ENCODE data around the gene KAZN.

The KAZN gene

GRCh38 chr1:15151871-15152270 is 553.4 kb downstream of the KAZN start:
- DNase-seq (ENCODE audit: low read depth) = no peak
- H3K4me3 ChIP-seq (ENCODE audit: low read depth, low read length) = no peak overlapping the region
- TF ChIP-seq, protein P1, sequence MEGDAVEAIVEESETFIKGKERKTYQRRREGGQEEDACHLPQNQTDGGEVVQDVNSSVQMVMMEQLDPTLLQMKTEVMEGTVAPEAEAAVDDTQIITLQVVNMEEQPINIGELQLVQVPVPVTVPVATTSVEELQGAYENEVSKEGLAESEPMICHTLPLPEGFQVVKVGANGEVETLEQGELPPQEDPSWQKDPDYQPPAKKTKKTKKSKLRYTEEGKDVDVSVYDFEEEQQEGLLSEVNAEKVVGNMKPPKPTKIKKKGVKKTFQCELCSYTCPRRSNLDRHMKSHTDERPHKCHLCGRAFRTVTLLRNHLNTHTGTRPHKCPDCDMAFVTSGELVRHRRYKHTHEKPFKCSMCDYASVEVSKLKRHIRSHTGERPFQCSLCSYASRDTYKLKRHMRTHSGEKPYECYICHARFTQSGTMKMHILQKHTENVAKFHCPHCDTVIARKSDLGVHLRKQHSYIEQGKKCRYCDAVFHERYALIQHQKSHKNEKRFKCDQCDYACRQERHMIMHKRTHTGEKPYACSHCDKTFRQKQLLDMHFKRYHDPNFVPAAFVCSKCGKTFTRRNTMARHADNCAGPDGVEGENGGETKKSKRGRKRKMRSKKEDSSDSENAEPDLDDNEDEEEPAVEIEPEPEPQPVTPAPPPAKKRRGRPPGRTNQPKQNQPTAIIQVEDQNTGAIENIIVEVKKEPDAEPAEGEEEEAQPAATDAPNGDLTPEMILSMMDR (IDR thresholded peaks at IDR 0.05; ENCODE audit: low read depth, low read length, missing control alignments) = no peak

GRCh38 chr1:15152318-15153183 is 554.1 kb downstream of the KAZN start:
- no peak overlapping the region for H3K4me3 ChIP-seq (ENCODE audit: low read depth, low read length)
- TF ChIP-seq, protein P1 (IDR thresholded peaks at IDR 0.05; ENCODE audit: low read depth, low read length, missing control alignments) = peak; percentile 19
- DNase-seq (ENCODE audit: low read depth) = no peak

GRCh38 chr1:15153184-15153841 is 554.8 kb downstream of the KAZN start, which contains the start of gene TMEM51:
Gene TMEM51 (plus strand): TSS chr1:15153747. CDS start chr1:15215088, 61,341 bp downstream.
- TF ChIP-seq, protein P1 (IDR thresholded peaks at IDR 0.05; ENCODE audit: low read depth, low read length, missing control alignments) = no peak
- no peak within 1 kb of the TSS for H3K4me3 ChIP-seq (ENCODE audit: low read depth, low read length)
- no peak for DNase-seq (ENCODE audit: low read depth)

- H3K4me3 ChIP-seq (ENCODE audit: low read depth, low read length) = no peak overlapping the region
- no peak for DNase-seq (ENCODE audit: low read depth)
- TF ChIP-seq, protein P1 (IDR thresholded peaks at IDR 0.05; ENCODE audit: low read depth, low read length, missing control alignments) = peak; percentile 54
These were observed 555.5 kb downstream of the KAZN start for GRCh38 chr1:15153842-15154479.

DNA sequence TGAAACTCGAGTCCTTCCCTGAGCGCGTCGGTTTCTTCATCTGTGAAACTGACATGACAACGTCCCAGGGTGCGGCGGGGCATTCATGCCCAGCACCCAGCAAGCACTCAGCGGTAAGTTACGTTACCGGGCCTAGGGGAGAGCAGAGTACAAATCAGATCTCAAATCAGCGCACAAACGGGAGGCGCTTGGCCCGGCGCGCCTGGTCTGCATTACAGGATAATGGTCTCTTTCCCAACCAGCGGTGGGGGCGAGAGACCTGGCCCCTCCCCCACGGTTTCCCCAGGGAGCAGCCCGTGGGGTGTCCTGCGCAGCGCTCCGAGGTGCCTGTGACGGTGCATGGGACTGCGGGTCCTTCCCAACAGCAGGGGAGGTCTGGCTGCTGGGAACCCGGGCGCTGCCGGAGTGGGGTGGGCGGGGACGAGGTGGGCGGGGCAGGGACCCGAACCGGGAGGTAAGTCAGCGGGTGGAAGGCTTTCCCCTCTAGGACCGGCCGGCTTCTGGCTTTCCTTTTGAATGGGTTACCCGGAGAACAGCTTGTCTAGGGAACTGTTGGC is 556.1 kb downstream of the KAZN start:
- TF ChIP-seq, protein P1 (IDR thresholded peaks at IDR 0.05; ENCODE audit: low read depth, low read length, missing control alignments) = no peak
- DNase-seq (ENCODE audit: low read depth) = no peak
- no peak overlapping the region for H3K4me3 ChIP-seq (ENCODE audit: low read depth, low read length)

GRCh38 chr1:15155191-15155590 is 556.7 kb downstream of the KAZN start:
- TF ChIP-seq, protein P1 (IDR thresholded peaks at IDR 0.05; ENCODE audit: low read depth, low read length, missing control alignments) = no peak
- DNase-seq (ENCODE audit: low read depth) = no peak
- H3K4me3 ChIP-seq (ENCODE audit: low read depth, low read length) = no peak overlapping the region

Data from GM12864 (cell line).